Measurements from ENCODE around the gene IER2. TPM values are rescaled to one million over a fixed set of nuclear protein-coding genes. Genes with fewer than 3 reads are reported as not detected.

IER2 gene
- total and polyA plus RNA-seq, 9 of the 15 experiments (the other 6 are each of a cell fraction or from before 2014, with no cell fraction given): 4.5 to 205 (median 23.7) TPM

- TF ChIP-seq, protein P1, sequence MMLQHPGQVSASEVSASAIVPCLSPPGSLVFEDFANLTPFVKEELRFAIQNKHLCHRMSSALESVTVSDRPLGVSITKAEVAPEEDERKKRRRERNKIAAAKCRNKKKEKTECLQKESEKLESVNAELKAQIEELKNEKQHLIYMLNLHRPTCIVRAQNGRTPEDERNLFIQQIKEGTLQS (IDR thresholded peaks at IDR 0.05): no peak
- TF ChIP-seq, protein P1 (CRISPR knock-in tag; conservative IDR thresholded peaks at IDR 0.05): no peak; the same call in 1 of the 2 replicates
- TF ChIP-seq MAFK (IDR thresholded peaks at IDR 0.05; ENCODE audit: low read length): no peak
- TF ChIP-seq SIN3B (IDR thresholded peaks at IDR 0.05; ENCODE audit: low read depth): no peak
- TF ChIP-seq NBN (IDR thresholded peaks at IDR 0.05; ENCODE audit: low read depth): peak; percentile 61; the same call in 1 of the 2 replicates
- TF ChIP-seq NR2C2 (CRISPR knock-in tag; IDR thresholded peaks at IDR 0.05): no peak
- no peak for TF ChIP-seq NR2C2 (tag; IDR thresholded peaks at IDR 0.05)
- no peak; the same call in 1 of the 2 replicates for TF ChIP-seq ZKSCAN1 (IDR thresholded peaks at IDR 0.05; ENCODE audit: low read depth, low read length)
- no peak for TF ChIP-seq BRD4 (IDR thresholded peaks at IDR 0.05)
- TF ChIP-seq YBX1 (IDR thresholded peaks at IDR 0.05): no peak
- no peak; the same call in 1 of the 2 replicates for TF ChIP-seq E2F1 (CRISPR knock-in tag; IDR thresholded peaks at IDR 0.05)
- TF ChIP-seq ZNF217 (CRISPR knock-in tag; IDR thresholded peaks at IDR 0.05): no peak
- TF ChIP-seq LCOR (CRISPR knock-in tag; IDR thresholded peaks at IDR 0.05): no peak; the same call in 1 of the 2 replicates
- TF ChIP-seq CCNT2 (IDR thresholded peaks at IDR 0.05; ENCODE audit: borderline replicate concordance, extremely low read depth, insufficient read length, low read depth, low read length): no peak
- no peak for TF ChIP-seq MGA (IDR thresholded peaks at IDR 0.05)
These were observed 4.8 kb downstream of the IER2 start (continued) for GRCh38 chr19:13154911-13155471.
